HUES64 (cell line): Measurements from ENCODE around the gene PPP1R9B.
A peak's percentile ranks its signal among the peaks of the same experiment; 100 is the strongest.

Experiments
- H3K27ac ChIP-seq: 2 replicates; pipeline ENCODE4 v1.7.0; 2013; ENCODE audit warnings: low read depth, low read length, inconsistent platforms
- H3K27me3 ChIP-seq: 2 replicates; pipeline ENCODE4 v1.6.1; 2013; ENCODE audit warnings: mild to moderate bottlenecking, low read length; ENCODE audit not compliant: insufficient read depth
- H3K36me3 ChIP-seq: 2 replicates; pipeline ENCODE4 v1.6.1; 2013; ENCODE audit warnings: mild to moderate bottlenecking, low read length; ENCODE audit not compliant: insufficient read depth
- H3K4me1 ChIP-seq: 2 replicates; pipeline ENCODE4 v1.6.1; 2013; ENCODE audit warnings: mild to moderate bottlenecking, low read length, moderate library complexity; ENCODE audit not compliant: insufficient read depth
- H3K4me3 ChIP-seq: 2 replicates; pipeline ENCODE4 v1.5.1; 2013; ENCODE audit warnings: mild to moderate bottlenecking, low read length, moderate library complexity
- H3K9ac ChIP-seq: 2 replicates; pipeline ENCODE4 v1.6.1; 2013; ENCODE audit warnings: mild to moderate bottlenecking, low read depth, low read length
- H3K9me3 ChIP-seq: 2 replicates; pipeline ENCODE4 v1.6.1; 2013; ENCODE audit warnings: low read depth, low read length; ENCODE audit not compliant: insufficient read depth
- WGBS: fragments of 150-250, 120-280 bp; methylation state at CpG from one replicate; pipeline ENCODE4 v1.1.7; 2013; ENCODE audit warnings: missing lambda C conversion rate; 5-methylcytosine and 5-hydroxymethylcytosine counted together

The PPP1R9B gene

GRCh38 chr17:50180111-50180510 lies 29.6 kb upstream of the PPP1R9B start:
- Histone ChIP-seq H3K27ac (no peak overlapping the region), H3K9me3 (no peaks in the 10 kb centered on the region), H3K9ac (no peak overlapping the region), H3K4me1 (peaks cover 30% of the 10 kb centered on the region), H3K27me3 (no peaks in the 10 kb centered on the region), H3K4me3 (no peak overlapping the region), H3K36me3 (no peaks in the 10 kb centered on the region)
- WGBS = 93% methylated on average over 4 of the region's 4 CpGs

DNA sequence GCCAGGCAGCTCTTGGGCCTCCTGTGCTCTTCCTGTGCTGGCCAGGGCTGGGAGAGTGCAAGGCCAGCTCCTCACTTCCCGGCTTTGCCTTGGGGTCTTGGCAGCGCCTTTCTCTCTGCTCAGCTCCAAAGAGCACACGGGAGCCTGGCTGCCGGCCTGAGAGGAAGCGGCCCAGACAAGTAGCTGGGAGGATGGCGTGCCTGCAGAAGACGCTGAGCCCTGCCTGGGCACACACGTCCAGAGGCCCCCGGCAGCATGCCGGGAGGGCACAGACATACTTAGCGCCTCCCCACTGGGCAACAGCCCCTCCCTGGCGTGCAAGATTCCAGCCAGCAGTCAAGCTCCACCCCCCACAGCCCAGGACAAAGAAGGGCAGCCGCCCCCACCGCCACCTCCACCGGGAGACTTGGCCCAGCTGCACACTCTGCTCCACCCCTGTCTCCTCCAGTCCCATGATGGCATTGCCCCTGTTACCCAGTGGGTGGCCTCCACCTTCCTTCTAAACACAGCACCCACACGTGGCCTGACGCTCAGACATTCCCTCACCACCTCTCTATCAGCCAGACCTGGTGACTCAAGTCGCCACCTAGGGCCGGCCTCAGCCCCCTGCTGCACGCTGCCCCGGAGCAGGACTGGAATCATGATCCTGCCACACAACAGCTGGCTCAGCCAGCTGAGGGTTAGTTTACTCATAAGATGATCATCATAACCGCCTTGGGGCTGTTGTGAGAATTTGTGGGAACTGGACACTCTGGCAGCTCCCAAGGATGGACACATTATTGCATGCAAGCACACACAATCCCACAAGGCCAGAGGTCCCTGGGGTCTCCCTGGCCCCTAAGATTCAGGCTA lies 27.7 kb upstream of the PPP1R9B start:
- Histone ChIP-seq H3K27me3 (no peaks in the 10 kb centered on the region), H3K9me3 (no peaks in the 10 kb centered on the region), H3K4me1 (peaks cover 22% of the 10 kb centered on the region), H3K9ac (peak overlapping the region; percentile 69), H3K36me3 (no peaks in the 10 kb centered on the region), H3K4me3 (peak overlapping the region; percentile 36), H3K27ac (peak overlapping the region; percentile 62)
- WGBS = 10% methylated on average over 22 of the region's 22 CpGs

GRCh38 chr17:50177476-50177875 lies 27.0 kb upstream of the PPP1R9B start:
- no peaks in the 10 kb centered on the region for H3K27me3 ChIP-seq
- peak overlapping the region; percentile 62; the same call in 1 of the 2 replicates for H3K27ac ChIP-seq
- peak overlapping the region; percentile 69 for H3K9ac ChIP-seq
- no peak overlapping the region for H3K4me3 ChIP-seq
- H3K36me3 ChIP-seq = no peaks in the 10 kb centered on the region
- H3K9me3 ChIP-seq = no peaks in the 10 kb centered on the region
- H3K4me1 ChIP-seq = peaks cover 18% of the 10 kb centered on the region
- WGBS = 91% methylated on average over 10 of the region's 10 CpGs

DNA sequence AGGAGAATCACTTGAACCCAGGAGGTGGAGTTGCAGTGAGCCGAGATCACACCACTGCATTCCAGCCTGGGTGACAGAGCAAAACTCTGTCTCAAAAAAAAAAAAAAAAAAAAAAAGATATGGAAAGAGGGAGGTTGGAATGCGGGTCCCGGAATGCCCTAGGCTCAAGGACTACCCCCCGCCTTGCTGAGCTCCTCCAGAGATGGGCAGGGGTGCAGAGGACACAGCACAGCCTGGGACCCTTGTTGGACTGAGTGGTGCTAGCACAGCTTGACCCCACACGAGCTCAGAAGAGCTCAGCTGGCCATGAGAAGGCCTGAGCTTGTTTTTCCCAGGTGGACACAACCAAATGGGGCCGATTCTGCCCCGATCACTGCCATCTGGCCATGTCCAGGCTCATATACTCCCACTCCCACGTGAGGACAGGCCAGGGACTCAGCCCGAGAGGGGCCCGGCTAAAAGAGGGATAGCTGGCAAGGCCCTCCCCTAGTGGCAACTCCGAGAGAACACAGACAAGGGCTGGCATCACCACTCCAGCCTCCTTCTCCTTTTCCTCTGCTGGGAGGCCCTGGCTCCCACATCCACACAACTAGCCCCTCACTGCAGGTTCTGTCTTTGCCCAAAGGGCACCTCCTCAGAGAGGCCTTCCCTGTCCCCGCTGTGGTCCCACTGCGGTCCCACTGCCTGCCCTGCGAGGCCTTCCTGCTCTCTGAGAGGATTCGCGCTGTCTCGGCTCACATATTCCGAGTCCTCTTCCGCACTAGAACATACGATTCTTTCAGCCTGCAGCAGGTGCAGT lies 26.3 kb upstream of the PPP1R9B start:
- Histone ChIP-seq H3K27ac (no peak overlapping the region), H3K4me3 (no peak overlapping the region), H3K9me3 (no peaks in the 10 kb centered on the region), H3K36me3 (no peaks in the 10 kb centered on the region), H3K27me3 (no peaks in the 10 kb centered on the region), H3K9ac (no peak overlapping the region), H3K4me1 (peaks cover 18% of the 10 kb centered on the region)
- WGBS = 86% methylated on average over 20 of the region's 20 CpGs

DNA sequence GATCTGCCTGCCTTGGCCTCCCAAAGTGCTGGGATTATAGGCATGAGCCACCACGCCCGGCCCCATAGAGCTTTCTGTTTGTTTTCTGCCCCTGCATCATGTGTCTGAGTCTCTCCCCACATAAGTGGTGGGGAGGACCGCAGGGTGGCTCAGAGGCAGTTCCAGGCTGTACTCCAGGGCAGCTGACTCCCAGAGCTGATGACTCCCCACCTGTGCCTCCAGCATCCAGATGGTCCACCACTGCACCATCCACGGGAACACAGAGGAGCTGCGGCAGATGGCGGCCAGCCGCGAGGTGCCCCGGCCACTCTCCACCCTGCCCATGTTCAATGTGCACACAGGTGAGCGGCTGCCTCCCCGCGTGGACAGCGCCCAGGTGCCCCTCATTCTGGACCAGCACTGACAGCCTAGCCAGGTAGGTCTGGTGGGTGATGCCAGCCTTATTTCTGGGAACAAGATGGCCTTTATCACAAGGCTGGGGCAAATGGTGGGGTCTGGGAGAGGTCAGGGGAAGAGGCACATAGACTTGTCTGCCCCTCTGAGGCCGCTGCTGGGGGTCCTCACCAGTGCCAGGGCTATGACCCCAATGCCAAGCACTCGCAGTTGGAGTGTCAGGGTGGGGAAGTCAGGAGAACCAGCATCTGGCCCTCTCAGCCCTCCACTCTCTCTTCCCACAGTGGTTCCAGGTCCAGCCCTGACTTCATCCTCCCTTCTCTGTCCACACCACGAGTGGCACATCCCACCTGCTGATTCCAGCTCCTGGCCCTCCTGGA lies 24.7 kb upstream of the PPP1R9B start:
- Histone ChIP-seq H3K27ac (no peak overlapping the region), H3K4me1 (peaks cover 18% of the 10 kb centered on the region), H3K9me3 (no peaks in the 10 kb centered on the region), H3K9ac (no peak overlapping the region), H3K4me3 (no peak overlapping the region), H3K27me3 (no peaks in the 10 kb centered on the region), H3K36me3 (no peaks in the 10 kb centered on the region)
- 90% methylated on average over 16 of the region's 16 CpGs for WGBS

GRCh38 chr17:50174444-50174843 lies 24.0 kb upstream of the PPP1R9B start:
- WGBS = 98% methylated on average over 5 of the region's 6 CpGs

DNA sequence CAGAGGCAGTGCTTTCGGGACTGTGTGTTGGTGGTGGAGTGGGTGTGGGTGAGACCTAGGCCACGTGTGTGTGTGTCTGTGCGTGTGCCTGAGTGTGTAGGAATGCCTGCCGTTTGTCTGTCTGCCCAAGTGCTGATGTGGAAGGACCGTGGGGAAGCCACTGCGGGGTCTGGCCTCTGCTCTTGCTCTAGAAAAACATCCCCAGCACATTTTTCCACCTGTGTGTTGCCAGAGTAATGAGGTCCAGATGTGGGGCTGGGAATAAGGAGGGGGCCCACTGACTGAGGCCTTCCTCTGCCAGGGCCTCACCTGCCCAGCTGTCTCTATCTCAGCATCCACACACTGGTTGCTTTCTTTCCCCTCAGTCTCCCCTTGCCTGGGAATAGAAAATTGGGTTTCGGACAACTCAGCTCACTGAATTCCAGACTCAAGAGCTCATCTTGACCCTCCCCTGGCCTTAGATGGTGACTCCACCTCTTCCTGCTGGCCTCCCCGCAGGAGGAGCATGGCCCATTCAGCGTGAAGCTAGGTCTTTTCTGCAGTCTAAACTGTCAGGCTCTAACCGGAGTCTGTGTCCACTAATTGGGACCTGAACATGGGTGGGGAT lies 23.0 kb upstream of the PPP1R9B start:
- Histone ChIP-seq H3K27me3 (no peaks in the 10 kb centered on the region), H3K9me3 (no peaks in the 10 kb centered on the region), H3K36me3 (no peaks in the 10 kb centered on the region), H3K4me3 (no peak overlapping the region), H3K27ac (no peak overlapping the region), H3K4me1 (peaks cover 14% of the 10 kb centered on the region), H3K9ac (no peak overlapping the region)
- WGBS = 62% methylated on average over 9 of the region's 10 CpGs

More at GRCh38 chr17:50174444-50174843, 24.0 kb upstream of the PPP1R9B start:
- Histone ChIP-seq H3K27ac (no peak overlapping the region), H3K27me3 (no peaks in the 10 kb centered on the region), H3K4me1 (peaks cover 18% of the 10 kb centered on the region), H3K36me3 (no peaks in the 10 kb centered on the region), H3K9ac (no peak overlapping the region), H3K4me3 (no peak overlapping the region), H3K9me3 (no peaks in the 10 kb centered on the region)

- H3K36me3 ChIP-seq = no peaks in the 10 kb centered on the region
- no peak overlapping the region for H3K27ac ChIP-seq
- H3K4me3 ChIP-seq = no peak overlapping the region
- 87% methylated on average over 6 of the region's 6 CpGs for WGBS
- no peaks in the 10 kb centered on the region for H3K27me3 ChIP-seq
- no peaks in the 10 kb centered on the region for H3K9me3 ChIP-seq
- no peak overlapping the region for H3K9ac ChIP-seq
- peaks cover 9% of the 10 kb centered on the region; the same call in 1 of the 2 replicates for H3K4me1 ChIP-seq
These were observed 22.5 kb upstream of the PPP1R9B start for GRCh38 chr17:50172936-50173334.

GRCh38 chr17:50172130-50172529 lies 21.7 kb upstream of the PPP1R9B start:
- H3K27me3 ChIP-seq = no peaks in the 10 kb centered on the region
- H3K27ac ChIP-seq = no peak overlapping the region
- no peak overlapping the region for H3K9ac ChIP-seq
- WGBS = 95% methylated on average over 11 of the region's 11 CpGs
- H3K4me1 ChIP-seq = peaks cover 4% of the 10 kb centered on the region; the same call in 1 of the 2 replicates
- H3K36me3 ChIP-seq = no peaks in the 10 kb centered on the region
- no peaks in the 10 kb centered on the region for H3K9me3 ChIP-seq
- H3K4me3 ChIP-seq = no peak overlapping the region

GRCh38 chr17:50171371-50172071 lies 21.0 kb upstream of the PPP1R9B start:
- no peak overlapping the region for H3K9ac ChIP-seq
- no peak overlapping the region for H3K4me3 ChIP-seq
- 94% methylated on average over 17 of the region's 17 CpGs for whole genome bisulfite sequencing
- no peaks in the 10 kb centered on the region for H3K36me3 ChIP-seq
- no peak overlapping the region for H3K27ac ChIP-seq
- no peaks in the 10 kb centered on the region for H3K9me3 ChIP-seq
- no peaks in the 10 kb centered on the region for H3K27me3 ChIP-seq
- H3K4me1 ChIP-seq = peaks cover 4% of the 10 kb centered on the region; the same call in 1 of the 2 replicates
